Duodenal mucosa (tissue), 2 donors: Measurements from ENCODE around the gene LRP4.

Experiments used
- H3K27ac ChIP-seq: one replicate; pipeline ENCODE4 v1.7.0; 2013; ENCODE audit warnings: low read depth, low read length
- H3K27me3 ChIP-seq, 2 donors: one replicate each; pipeline ENCODE4 v1.7.0; 2013; ENCODE audit warnings: low read length in 2 of 2, control low read depth in 1 of 2; ENCODE audit not compliant: insufficient read depth in 2 of 2, control insufficient read depth in 1 of 2
- H3K36me3 ChIP-seq, 2 donors: one replicate each; pipeline ENCODE4 v1.7.0; 2013; ENCODE audit warnings: low read length in 2 of 2, control low read depth in 1 of 2; ENCODE audit not compliant: insufficient read depth in 2 of 2, control insufficient read depth in 1 of 2
- H3K4me1 ChIP-seq, 2 donors: one replicate each; pipeline ENCODE4 v1.7.0; 2013; ENCODE audit warnings: low read length in 2 of 2, control low read depth in 1 of 2; ENCODE audit not compliant: insufficient read depth in 2 of 2, control insufficient read depth in 1 of 2
- H3K4me3 ChIP-seq, 2 donors: one replicate each; pipeline ENCODE4 v1.7.0; 2013; ENCODE audit warnings: low read length in 2 of 2, low read depth in 1 of 2
- H3K9ac ChIP-seq, 2 donors: one replicate each; pipeline ENCODE4 v1.7.0; 2013; ENCODE audit warnings: low read length in 2 of 2, low read depth in 1 of 2
- H3K9me3 ChIP-seq, 2 donors: one replicate each; pipeline ENCODE4 v1.7.0; 2013; ENCODE audit warnings: low read length in 2 of 2, control low read depth in 1 of 2; ENCODE audit not compliant: control insufficient read depth in 1 of 2

LRP4 gene

GRCh38 chr11:46912526-46913150, 5.7 kb downstream of the LRP4 start:
- H3K9me3 ChIP-seq, result no peaks in the 10 kb centered on the region
- H3K36me3 ChIP-seq, result no peaks in the 10 kb centered on the region
- H3K4me1 ChIP-seq, result peaks cover 25 to 27% of the 10 kb centered on the region in 2 donors
- no peak overlapping the region for H3K9ac ChIP-seq
- peaks cover 3 to 7% of the 10 kb centered on the region in 2 donors for H3K27me3 ChIP-seq
- H3K27ac ChIP-seq, result no peak overlapping the region
- H3K4me3 ChIP-seq, result no peak overlapping the region

GRCh38 chr11:46907606-46908005, 10.7 kb downstream of the LRP4 start:
- Histone ChIP-seq H3K9ac (no peak overlapping the region), H3K27me3 (peaks cover 0 to 3% of the 10 kb centered on the region in 2 donors), H3K36me3 (no peaks in the 10 kb centered on the region), H3K27ac (no peak overlapping the region), H3K4me3 (no peak overlapping the region), H3K9me3 (no peaks in the 10 kb centered on the region), H3K4me1 (peaks cover 3 to 4% of the 10 kb centered on the region in 2 donors)

- H3K4me3 ChIP-seq, result no peak overlapping the region
- H3K9me3 ChIP-seq, result no peaks in the 10 kb centered on the region
- no peak overlapping the region for H3K27ac ChIP-seq
- no peaks in the 10 kb centered on the region for H3K4me1 ChIP-seq
- no peaks in the 10 kb centered on the region for H3K27me3 ChIP-seq
- no peak overlapping the region for H3K9ac ChIP-seq
- H3K36me3 ChIP-seq, result no peaks in the 10 kb centered on the region
Measured at GRCh38 chr11:46906609-46907041, 11.7 kb downstream of the LRP4 start.

- no peaks in the 10 kb centered on the region for H3K4me1 ChIP-seq
- H3K9me3 ChIP-seq, result no peaks in the 10 kb centered on the region
- H3K27me3 ChIP-seq, result no peaks in the 10 kb centered on the region
- H3K9ac ChIP-seq, result no peak overlapping the region
- H3K4me3 ChIP-seq, result no peak overlapping the region
- H3K27ac ChIP-seq, result no peak overlapping the region
- H3K36me3 ChIP-seq, result no peaks in the 10 kb centered on the region
Measured at GRCh38 chr11:46905806-46906205, 12.5 kb downstream of the LRP4 start.

- H3K4me3 ChIP-seq, result no peak overlapping the region
- no peak overlapping the region for H3K9ac ChIP-seq
- no peaks in the 10 kb centered on the region for H3K27me3 ChIP-seq
- peaks cover 3 to 16% of the 10 kb centered on the region in 2 donors for H3K36me3 ChIP-seq
- H3K9me3 ChIP-seq, result no peaks in the 10 kb centered on the region
- H3K27ac ChIP-seq, result no peak overlapping the region
- no peaks in the 10 kb centered on the region for H3K4me1 ChIP-seq
Measured at GRCh38 chr11:46903846-46904245, 14.5 kb downstream of the LRP4 start.

GRCh38 chr11:46902694-46903093, 15.7 kb downstream of the LRP4 start:
- no peak overlapping the region for H3K27ac ChIP-seq
- no peaks in the 10 kb centered on the region for H3K4me1 ChIP-seq
- H3K4me3 ChIP-seq, result no peak overlapping the region
- peaks cover 3 to 18% of the 10 kb centered on the region in 2 donors for H3K36me3 ChIP-seq
- H3K9me3 ChIP-seq, result no peaks in the 10 kb centered on the region
- H3K9ac ChIP-seq, result no peak overlapping the region
- no peaks in the 10 kb centered on the region for H3K27me3 ChIP-seq

- Histone ChIP-seq H3K9me3 (no peaks in the 10 kb centered on the region), H3K36me3 (peaks cover 7 to 26% of the 10 kb centered on the region in 2 donors), H3K9ac (no peak overlapping the region), H3K4me1 (no peaks in the 10 kb centered on the region), H3K27me3 (no peaks in the 10 kb centered on the region), H3K27ac (no peak overlapping the region), H3K4me3 (no peak overlapping the region)
Measured at GRCh38 chr11:46901156-46901555, 17.2 kb downstream of the LRP4 start.

- Histone ChIP-seq H3K4me3 (no peak overlapping the region), H3K9ac (no peak overlapping the region), H3K36me3 (peaks cover 12 to 32% of the 10 kb centered on the region in 2 donors), H3K4me1 (no peaks in the 10 kb centered on the region), H3K9me3 (no peaks in the 10 kb centered on the region), H3K27me3 (no peaks in the 10 kb centered on the region), H3K27ac (no peak overlapping the region)
Measured at GRCh38 chr11:46900091-46900746, 18.1 kb downstream of the LRP4 start.

GRCh38 chr11:46899501-46900025, 18.8 kb downstream of the LRP4 start:
- no peaks in the 10 kb centered on the region for H3K27me3 ChIP-seq
- no peak overlapping the region for H3K27ac ChIP-seq
- H3K4me1 ChIP-seq, result no peaks in the 10 kb centered on the region
- no peak overlapping the region for H3K4me3 ChIP-seq
- H3K9ac ChIP-seq, result no peak overlapping the region
- H3K36me3 ChIP-seq, result peaks cover 12 to 34% of the 10 kb centered on the region in 2 donors
- H3K9me3 ChIP-seq, result no peaks in the 10 kb centered on the region

- no peak overlapping the region for H3K27ac ChIP-seq
- H3K36me3 ChIP-seq, result peaks cover 14 to 37% of the 10 kb centered on the region in 2 donors
- H3K27me3 ChIP-seq, result no peaks in the 10 kb centered on the region
- no peak overlapping the region for H3K4me3 ChIP-seq
- no peak overlapping the region for H3K9ac ChIP-seq
- no peaks in the 10 kb centered on the region for H3K9me3 ChIP-seq
- H3K4me1 ChIP-seq, result no peaks in the 10 kb centered on the region
Measured at GRCh38 chr11:46898396-46899095, 19.8 kb downstream of the LRP4 start.
